SHP77 treated with DMSO at 0.1 percent for 48 hours (cell line): Measurements from ENCODE around the gene PRR29.
"Not testable (repeated sequence)": the region's sequence is repeated elsewhere in the genome, so short reads cannot be mapped to it uniquely, and the experiment has no call there.

ENCODE experiments used
- DNase-seq: peaks from one replicate; lab custom pipeline; 2025; lab: John Stamatoyannopoulos, UW

PRR29 gene

GRCh38 chr17:63997341-63998048 is 656 bp upstream of the PRR29 start:
- no peak for DNase-seq

- no peak for DNase-seq
Observed at GRCh38 chr17:63998721-63999679, 849 bp downstream of the PRR29 start.

- no peak for DNase-seq
Observed at GRCh38 chr17:63999680-64000531, 1.8 kb downstream of the PRR29 start.

GRCh38 chr17:64001091-64001579 is 3.0 kb downstream of the PRR29 start:
- no peak for DNase-seq

- no peak for DNase-seq
Observed at GRCh38 chr17:64001763-64002529, 3.8 kb downstream of the PRR29 start.

- no peak for DNase-seq
Observed at GRCh38 chr17:64002658-64003525, 4.7 kb downstream of the PRR29 start.

- DNase-seq, result no peak
Observed at GRCh38 chr17:64003526-64004121, 5.5 kb downstream of the PRR29 start.

- no peak for DNase-seq
Observed at GRCh38 chr17:64004218-64004770, 6.1 kb downstream of the PRR29 start.

- DNase-seq, result no peak
Observed at GRCh38 chr17:64004903-64005733, 7.0 kb downstream of the PRR29 start.

GRCh38 chr17:64005734-64006167 is 7.6 kb downstream of the PRR29 start:
- DNase-seq, result peak; percentile 66

GRCh38 chr17:64006361-64007088 is 8.4 kb downstream of the PRR29 start:
- DNase-seq, result no peak

- not testable (repeated sequence) for DNase-seq
Observed at GRCh38 chr17:64007089-64007837, 9.1 kb downstream of the PRR29 start.

GRCh38 chr17:64007838-64008282 is 9.7 kb downstream of the PRR29 start:
- no peak for DNase-seq

- no peak for DNase-seq
Observed at GRCh38 chr17:64008346-64008745, 10.2 kb downstream of the PRR29 start.

- no peak for DNase-seq
Observed at GRCh38 chr17:64008830-64009229, 10.7 kb downstream of the PRR29 start.

- no peak for DNase-seq
Observed at GRCh38 chr17:64009571-64010402, 11.6 kb downstream of the PRR29 start.
